Measurements from ENCODE around the gene CLN3. TPM values are rescaled to one million over a fixed set of nuclear protein-coding genes. Genes with fewer than 3 reads are reported as not detected.

CLN3 gene
- total RNA-seq, 4 donors from 2014 or later: 10.6 to 34.5 (median 22.7) TPM

DNA sequence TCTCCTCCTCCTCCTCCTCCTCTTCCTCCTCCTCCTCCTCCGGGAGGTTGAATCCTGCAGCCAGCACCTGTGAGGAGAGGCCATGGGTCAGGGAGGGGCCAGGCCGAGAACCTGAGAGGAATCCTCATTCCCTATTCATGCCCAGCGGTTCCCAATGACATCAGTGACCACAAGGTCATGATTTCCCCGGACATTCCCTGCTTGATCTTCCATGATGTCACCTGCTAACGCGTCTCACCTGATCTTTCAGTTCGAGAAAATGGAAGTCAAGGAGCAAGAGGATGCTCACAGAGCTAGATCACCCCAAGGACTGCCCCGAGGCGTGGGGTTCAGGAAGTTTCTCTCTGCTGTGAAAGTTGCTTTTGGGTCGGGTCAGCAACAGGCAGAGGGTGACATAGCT lies 8.0 kb upstream of the CLN3 start:
- TF ChIP-seq, protein P1, sequence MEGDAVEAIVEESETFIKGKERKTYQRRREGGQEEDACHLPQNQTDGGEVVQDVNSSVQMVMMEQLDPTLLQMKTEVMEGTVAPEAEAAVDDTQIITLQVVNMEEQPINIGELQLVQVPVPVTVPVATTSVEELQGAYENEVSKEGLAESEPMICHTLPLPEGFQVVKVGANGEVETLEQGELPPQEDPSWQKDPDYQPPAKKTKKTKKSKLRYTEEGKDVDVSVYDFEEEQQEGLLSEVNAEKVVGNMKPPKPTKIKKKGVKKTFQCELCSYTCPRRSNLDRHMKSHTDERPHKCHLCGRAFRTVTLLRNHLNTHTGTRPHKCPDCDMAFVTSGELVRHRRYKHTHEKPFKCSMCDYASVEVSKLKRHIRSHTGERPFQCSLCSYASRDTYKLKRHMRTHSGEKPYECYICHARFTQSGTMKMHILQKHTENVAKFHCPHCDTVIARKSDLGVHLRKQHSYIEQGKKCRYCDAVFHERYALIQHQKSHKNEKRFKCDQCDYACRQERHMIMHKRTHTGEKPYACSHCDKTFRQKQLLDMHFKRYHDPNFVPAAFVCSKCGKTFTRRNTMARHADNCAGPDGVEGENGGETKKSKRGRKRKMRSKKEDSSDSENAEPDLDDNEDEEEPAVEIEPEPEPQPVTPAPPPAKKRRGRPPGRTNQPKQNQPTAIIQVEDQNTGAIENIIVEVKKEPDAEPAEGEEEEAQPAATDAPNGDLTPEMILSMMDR (IDR thresholded peaks at IDR 0.05; ENCODE audit: low read depth): no peak

DNA sequence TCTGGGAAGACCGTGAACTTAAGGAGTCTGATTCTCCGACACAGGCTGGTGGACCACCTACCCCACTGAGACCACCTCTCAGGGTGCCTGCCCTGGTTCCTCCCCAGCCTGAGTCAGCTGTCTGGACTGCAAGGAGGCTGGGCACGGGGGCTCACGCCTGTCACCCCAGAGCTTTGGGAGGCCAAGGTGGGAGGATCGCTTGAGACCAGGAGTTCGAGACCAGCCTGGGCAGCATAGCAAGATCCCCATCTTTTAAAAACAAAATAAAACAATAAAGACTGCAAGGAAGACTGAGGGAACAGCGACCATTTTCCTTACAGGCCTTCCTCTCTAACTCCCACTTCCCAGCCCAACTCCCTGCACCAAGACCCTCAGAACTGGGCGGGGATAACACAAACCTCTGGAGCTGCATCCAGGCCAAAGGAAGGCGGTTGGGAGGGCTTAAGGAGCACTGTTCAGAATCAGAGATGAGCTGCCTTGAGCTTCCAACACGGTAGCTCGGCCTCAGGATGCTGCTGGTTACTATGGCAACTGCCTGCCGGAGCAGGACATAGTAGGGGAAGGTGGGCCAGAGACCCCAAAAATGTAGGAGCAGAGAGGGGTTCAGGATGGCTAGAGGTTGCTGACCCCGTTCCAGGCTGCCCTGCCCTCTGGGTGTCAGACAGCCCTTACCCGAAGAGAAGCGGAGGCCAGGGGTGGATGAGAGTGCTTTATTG lies 7.0 kb upstream of the CLN3 start:
- TF ChIP-seq, protein P1 (IDR thresholded peaks at IDR 0.05; ENCODE audit: low read depth): no peak

DNA sequence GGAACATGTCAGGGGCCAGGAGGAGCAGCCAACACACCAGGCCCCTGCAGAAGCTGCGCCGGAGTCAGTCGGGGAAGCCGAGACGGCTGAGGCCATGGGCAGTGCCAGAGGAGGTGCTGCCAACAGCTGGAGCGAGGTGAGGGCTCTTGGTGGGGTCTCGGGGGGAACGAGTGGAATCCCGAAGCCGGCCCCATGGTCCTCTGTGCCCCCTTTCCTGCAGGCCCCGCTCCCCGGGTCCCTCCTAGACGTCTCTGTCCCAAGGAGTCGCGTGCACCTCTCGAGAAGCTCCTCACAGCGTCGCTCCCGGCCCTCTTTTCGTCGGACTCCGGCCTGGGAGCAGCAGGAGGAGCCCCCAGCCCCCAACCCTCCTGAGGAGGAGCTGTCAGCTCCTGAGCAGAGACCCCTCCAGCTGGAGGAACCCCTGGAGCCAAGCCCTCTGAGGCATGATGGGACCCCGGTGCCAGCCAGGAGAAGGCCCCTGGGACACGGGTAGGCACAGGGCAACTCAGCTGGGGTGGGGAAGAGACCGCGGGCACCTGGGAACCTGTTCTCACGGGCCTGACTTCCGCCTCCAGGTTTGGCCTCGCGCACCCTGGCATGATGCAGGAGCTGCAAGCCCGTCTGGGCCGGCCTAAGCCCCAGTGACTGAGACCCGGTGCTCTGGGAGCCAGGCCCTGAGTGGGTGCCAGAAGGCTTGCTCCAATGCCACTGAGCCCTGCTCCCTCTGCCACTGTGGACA lies 6.2 kb upstream of the CLN3 start:
- TF ChIP-seq, protein P1 (IDR thresholded peaks at IDR 0.05; ENCODE audit: low read depth): no peak

DNA sequence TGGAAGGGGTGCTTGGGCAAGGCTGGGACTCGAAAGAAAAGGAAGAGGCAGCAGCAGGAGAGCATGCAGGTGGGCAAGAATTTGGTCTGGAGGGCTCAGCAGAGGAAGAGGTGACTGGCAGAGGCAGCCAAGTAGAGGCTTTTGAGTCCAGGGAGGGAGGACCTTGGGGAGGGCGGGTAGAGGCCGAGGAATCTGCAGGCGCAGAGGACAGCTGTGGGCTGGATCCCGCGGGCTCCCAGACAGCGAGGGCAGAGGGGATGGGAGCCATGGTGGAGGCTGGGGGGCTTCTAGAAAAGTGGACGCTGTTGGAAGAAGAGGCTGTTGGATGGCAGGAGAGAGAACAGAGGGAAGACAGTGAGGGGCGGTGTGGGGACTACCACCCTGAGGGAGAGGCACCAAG lies 5.5 kb upstream of the CLN3 start:
- TF ChIP-seq, protein P1 (IDR thresholded peaks at IDR 0.05; ENCODE audit: low read depth): no peak

DNA sequence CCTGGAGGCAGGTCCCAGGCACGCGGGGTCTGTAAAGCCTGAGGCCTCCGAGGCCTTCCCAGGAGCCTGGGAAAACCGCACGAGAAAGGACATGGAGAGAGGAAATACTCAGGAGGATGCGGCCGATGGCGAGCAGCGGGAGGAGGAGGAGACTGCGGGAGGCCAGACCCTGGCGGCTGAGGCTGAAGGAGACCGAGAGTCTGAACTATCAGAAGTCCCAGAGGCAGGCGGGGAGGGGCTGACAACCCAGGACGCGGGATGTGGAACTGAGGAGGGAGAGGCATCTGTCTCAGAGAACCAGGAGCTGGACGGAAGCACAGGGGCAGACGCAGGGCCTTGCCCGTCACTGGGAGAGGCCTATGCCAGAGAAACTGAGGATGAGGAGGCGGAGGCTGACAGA lies 5.0 kb upstream of the CLN3 start:
- TF ChIP-seq, protein P1 (IDR thresholded peaks at IDR 0.05; ENCODE audit: low read depth): no peak

DNA sequence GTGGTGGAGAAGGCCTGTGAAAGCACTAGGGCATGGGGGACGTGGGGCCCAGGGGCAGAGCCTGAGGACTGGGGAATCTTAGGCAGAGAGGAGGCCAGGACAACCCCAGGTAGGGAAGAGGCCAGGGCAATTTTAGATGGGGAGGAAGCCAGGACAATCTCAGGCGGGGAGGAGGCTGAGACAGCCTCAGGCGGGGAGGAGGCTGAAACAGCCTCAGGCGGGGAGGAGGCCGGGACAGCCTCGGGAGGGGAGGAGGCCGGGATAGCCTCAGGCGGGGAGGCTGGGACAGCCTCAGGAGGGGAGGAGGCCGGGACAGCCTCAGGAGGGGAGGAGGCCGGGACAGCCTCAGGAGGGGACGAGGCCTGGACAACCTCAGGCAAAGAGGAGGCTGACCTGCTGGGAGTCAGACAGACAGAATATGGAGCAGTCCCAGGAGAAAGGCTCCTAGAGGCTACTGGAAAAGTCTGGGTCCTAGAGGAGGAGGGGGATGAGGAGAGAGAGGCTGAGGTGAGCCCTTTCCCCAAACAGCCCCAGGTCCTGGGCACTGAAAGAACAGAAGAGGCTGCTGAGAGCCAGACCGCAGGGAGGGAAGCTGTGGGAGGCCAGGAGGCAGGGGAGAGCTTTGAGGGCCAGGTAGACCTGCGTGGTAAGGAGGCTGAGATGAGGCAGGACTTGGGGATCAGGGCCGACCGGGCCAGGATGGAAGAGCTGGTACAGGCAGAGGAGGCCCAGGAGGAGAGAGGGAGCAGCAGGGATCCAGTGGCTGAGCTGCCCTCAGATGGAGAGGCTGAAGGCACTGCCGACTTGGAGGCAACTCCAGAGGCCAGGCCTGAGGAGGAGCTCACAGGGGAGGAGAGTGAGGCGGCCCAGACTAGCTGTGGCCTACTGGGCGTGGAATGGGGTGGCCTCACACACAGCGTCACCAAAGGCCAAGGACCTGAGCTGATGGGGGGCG lies 4.2 kb upstream of the CLN3 start:
- TF ChIP-seq, protein P1 (IDR thresholded peaks at IDR 0.05; ENCODE audit: low read depth): no peak

All from subcutaneous adipose tissue (tissue), 4 donors.